Measurements from ENCODE around the gene LRMDA.

The LRMDA gene

GRCh38 chr10:75803816-75804552 is 372.6 kb downstream of the LRMDA start:
- DNase-seq (ENCODE audit: low read depth), result peak; percentile 23
- H3K4me3 ChIP-seq (ENCODE audit: low read depth, low read length), result no peak overlapping the region

DNA sequence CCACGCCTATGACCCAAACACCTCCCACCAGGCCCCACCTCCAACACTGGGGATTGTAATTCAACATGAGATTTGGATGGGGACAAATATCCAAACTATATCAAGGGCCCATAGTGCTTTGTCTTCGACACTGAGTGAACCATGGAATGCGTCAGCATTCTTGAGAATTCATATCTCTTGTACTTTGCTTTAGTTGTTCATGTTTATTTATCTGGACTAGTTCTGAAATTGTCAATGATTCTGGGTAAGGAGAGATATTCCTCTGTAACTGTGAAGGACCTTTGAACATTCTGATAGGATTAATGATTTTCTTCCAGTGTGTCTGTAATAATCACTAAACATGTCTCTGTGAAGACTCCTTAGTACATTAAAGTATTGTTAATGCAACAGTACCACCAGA is 374.8 kb downstream of the LRMDA start:
- DNase-seq (ENCODE audit: low read depth), result no peak
- H3K4me3 ChIP-seq (ENCODE audit: low read depth, low read length), result no peak overlapping the region

- no peak for DNase-seq (ENCODE audit: low read depth)
- no peak overlapping the region for H3K4me3 ChIP-seq (ENCODE audit: low read depth, low read length)
Observed at GRCh38 chr10:75807456-75807855, 376.0 kb downstream of the LRMDA start.

- no peak for DNase-seq (ENCODE audit: low read depth)
- no peak overlapping the region for H3K4me3 ChIP-seq (ENCODE audit: low read depth, low read length)
Observed at GRCh38 chr10:75809003-75809402, 377.6 kb downstream of the LRMDA start.

GRCh38 chr10:75814014-75814413 is 382.6 kb downstream of the LRMDA start:
- no peak overlapping the region for H3K4me3 ChIP-seq (ENCODE audit: low read depth, low read length)
- DNase-seq (ENCODE audit: low read depth), result no peak

GRCh38 chr10:75815066-75815465 is 383.6 kb downstream of the LRMDA start:
- no peak for DNase-seq (ENCODE audit: low read depth)
- no peak overlapping the region for H3K4me3 ChIP-seq (ENCODE audit: low read depth, low read length)

GRCh38 chr10:75817198-75817597 is 385.8 kb downstream of the LRMDA start:
- no peak for DNase-seq (ENCODE audit: low read depth)
- H3K4me3 ChIP-seq (ENCODE audit: low read depth, low read length), result no peak overlapping the region

DNA sequence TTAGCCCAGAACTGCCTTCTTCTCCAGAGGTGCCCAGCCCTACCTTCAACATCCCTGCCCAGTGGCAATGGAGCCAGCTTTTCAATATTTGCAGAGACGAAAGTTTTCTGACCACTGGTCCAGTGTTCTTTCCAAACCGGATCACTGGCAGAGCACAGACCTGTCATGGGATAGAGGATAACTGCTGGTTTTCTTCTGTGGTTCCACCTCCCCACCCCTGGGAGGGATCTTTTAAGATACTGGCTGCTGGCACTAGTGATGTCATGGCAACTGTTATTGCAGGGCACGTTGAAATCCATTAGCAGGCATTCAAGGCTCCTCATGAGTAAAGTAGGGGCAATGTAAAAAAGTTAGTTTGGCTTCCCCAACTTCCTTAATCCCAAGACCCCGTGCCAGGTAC is 387.1 kb downstream of the LRMDA start:
- no peak for DNase-seq (ENCODE audit: low read depth)
- no peak overlapping the region for H3K4me3 ChIP-seq (ENCODE audit: low read depth, low read length)

GRCh38 chr10:75825235-75825634 is 393.8 kb downstream of the LRMDA start:
- DNase-seq (ENCODE audit: low read depth), result no peak
- H3K4me3 ChIP-seq (ENCODE audit: low read depth, low read length), result no peak overlapping the region

DNA sequence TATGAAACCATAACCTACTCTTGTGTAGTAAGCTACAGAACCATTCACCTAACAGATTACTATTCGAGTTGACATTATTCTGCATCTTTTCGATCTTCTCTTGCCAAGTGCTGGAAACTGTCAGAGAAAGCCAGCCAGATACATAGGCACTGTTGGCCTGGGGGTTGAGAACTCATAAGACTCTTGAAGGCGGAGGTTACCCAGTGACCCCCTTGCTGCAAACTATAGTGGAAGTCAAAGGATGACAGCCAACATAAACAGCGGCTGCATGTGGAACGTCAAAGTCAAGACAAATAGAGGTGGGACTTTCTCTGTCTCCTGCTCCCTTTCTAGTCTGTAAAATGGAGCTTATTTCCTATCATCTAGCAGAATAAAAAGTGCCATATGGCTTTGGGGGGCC is 394.2 kb downstream of the LRMDA start:
- no peak for DNase-seq (ENCODE audit: low read depth)
- no peak overlapping the region for H3K4me3 ChIP-seq (ENCODE audit: low read depth, low read length)

DNA sequence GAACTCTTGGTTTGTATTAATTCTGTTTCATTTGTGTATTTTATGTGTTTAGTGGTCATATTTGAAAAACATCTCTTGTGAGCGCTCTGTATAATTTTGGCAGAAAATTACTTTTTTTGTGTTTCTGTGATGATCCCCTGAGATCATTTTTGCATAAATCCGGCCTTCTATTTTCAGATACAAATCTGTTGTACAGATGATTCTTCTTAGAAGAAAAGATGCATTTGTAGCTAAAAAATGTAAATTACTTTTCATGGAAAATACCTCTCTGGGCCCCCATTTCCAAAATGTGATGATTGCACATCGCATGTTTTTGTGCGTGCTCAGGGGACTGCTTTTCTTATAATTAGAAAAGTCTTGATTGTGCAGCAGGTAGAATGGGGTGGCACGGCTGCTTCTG is 395.4 kb downstream of the LRMDA start:
- no peak for DNase-seq (ENCODE audit: low read depth)
- H3K4me3 ChIP-seq (ENCODE audit: low read depth, low read length), result no peak overlapping the region

DNA sequence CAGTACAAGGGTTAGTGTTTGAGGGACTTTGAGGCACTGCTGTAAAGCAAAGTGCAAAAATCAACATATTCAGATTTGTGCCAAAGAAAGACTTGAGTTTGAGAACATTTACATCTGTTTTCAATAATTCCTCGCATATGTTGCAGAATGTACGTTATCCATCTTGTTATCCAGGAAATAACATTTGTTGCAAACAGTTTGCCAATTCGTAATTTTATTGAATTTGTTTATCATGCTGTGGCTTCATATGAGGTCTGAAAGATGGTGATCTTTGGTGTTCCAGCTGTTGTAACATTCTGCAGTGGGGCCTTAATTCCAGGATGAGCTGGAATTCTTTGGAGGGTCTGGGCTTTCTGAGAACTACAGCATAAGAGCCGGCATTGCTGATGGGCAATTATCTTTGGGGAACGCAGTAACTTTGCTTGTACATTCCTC is 396.2 kb downstream of the LRMDA start:
- no peak overlapping the region for H3K4me3 ChIP-seq (ENCODE audit: low read depth, low read length)
- DNase-seq (ENCODE audit: low read depth), result no peak

GRCh38 chr10:75828413-75828812 is 397.0 kb downstream of the LRMDA start:
- no peak overlapping the region for H3K4me3 ChIP-seq (ENCODE audit: low read depth, low read length)
- no peak for DNase-seq (ENCODE audit: low read depth)

DNA sequence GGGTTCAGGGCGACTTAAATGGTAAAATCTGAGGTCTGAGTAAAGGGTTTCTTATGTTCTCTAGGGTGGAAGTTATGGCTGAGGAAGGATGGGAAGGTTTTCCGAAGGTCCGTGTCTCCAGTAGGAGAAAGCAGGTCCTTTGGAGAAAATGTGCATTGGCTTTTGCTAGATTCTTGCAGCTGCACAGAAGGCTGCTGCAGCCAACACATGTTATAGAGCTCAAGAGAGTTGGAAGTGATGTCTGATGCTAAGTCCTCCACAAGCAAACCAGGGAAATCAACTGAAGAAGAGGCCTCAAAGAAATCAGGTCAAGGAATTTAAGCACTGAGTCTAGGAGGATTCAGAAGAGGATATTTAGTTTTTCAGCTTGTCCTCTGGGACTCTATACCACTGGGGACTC is 404.6 kb downstream of the LRMDA start:
- H3K4me3 ChIP-seq (ENCODE audit: low read depth, low read length), result no peak overlapping the region
- DNase-seq (ENCODE audit: low read depth), result no peak

- no peak overlapping the region for H3K4me3 ChIP-seq (ENCODE audit: low read depth, low read length)
- no peak for DNase-seq (ENCODE audit: low read depth)
Observed at GRCh38 chr10:75838486-75838885, 407.1 kb downstream of the LRMDA start.

GRCh38 chr10:75839020-75839419 is 407.6 kb downstream of the LRMDA start:
- DNase-seq (ENCODE audit: low read depth), result no peak

GRCh38 chr10:75841266-75841665 is 409.8 kb downstream of the LRMDA start:
- no peak for DNase-seq (ENCODE audit: low read depth)
- H3K4me3 ChIP-seq (ENCODE audit: low read depth, low read length), result no peak overlapping the region

More at GRCh38 chr10:75839020-75839419, 407.6 kb downstream of the LRMDA start:
- no peak overlapping the region for H3K4me3 ChIP-seq (ENCODE audit: low read depth, low read length)

- DNase-seq (ENCODE audit: low read depth), result no peak
- no peak overlapping the region for H3K4me3 ChIP-seq (ENCODE audit: low read depth, low read length)
Observed at GRCh38 chr10:75845176-75845947, 413.9 kb downstream of the LRMDA start.

DNA sequence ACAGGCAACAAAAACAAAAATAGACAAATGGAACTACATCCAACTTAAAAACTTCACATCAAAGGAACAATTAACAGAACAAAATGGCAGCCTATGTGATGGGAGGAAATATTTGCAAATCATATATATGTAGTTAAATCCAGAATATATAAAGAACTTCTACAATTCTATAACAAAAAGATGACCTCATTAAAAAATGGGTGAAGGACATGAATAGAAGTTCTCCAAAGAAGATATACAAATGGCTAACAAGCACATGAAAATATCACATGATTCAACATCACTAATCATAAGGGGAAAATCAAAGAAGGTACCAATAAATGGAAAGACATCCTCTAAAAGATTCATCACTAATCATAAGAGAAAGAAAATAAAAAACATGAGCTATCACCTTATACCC is 416.1 kb downstream of the LRMDA start:
- no peak overlapping the region for H3K4me3 ChIP-seq (ENCODE audit: low read depth, low read length)
- DNase-seq (ENCODE audit: low read depth), result no peak

GRCh38 chr10:75851580-75852345 is 420.3 kb downstream of the LRMDA start:
- no peak for DNase-seq (ENCODE audit: low read depth)
- no peak overlapping the region for H3K4me3 ChIP-seq (ENCODE audit: low read depth, low read length)

All from skeletal muscle cell (primary cell).